ENCODE measurements around the gene SCRT2.

The SCRT2 gene

GRCh38 chr20:669573-669972, 6.0 kb downstream of the SCRT2 start:
- DNase-seq, result no peak

GRCh38 chr20:668638-669037, 7.0 kb downstream of the SCRT2 start:
- no peak for DNase-seq

- no peak for DNase-seq
Observed at GRCh38 chr20:668050-668449, 7.6 kb downstream of the SCRT2 start.

- DNase-seq, result peak; percentile 48 to 63
Observed at GRCh38 chr20:667351-668034, 8.1 kb downstream of the SCRT2 start.

GRCh38 chr20:666877-667276, 8.7 kb downstream of the SCRT2 start:
- DNase-seq, result no peak

- DNase-seq, result no peak
Observed at GRCh38 chr20:665276-665675, 10.3 kb downstream of the SCRT2 start.

- no peak for DNase-seq
Observed at GRCh38 chr20:664576-664975, 11.0 kb downstream of the SCRT2 start.

- no peak for DNase-seq
Observed at GRCh38 chr20:664151-664550, 11.5 kb downstream of the SCRT2 start.

GRCh38 chr20:663315-664090, 12.1 kb downstream of the SCRT2 start:
- no peak for DNase-seq

- DNase-seq, result no peak
Observed at GRCh38 chr20:662277-663192, 13.1 kb downstream of the SCRT2 start.

- DNase-seq, result no peak
Observed at GRCh38 chr20:661474-662270, 13.9 kb downstream of the SCRT2 start.

- no peak for DNase-seq
Observed at GRCh38 chr20:658731-659291, 16.8 kb downstream of the SCRT2 start.

GRCh38 chr20:658202-658601, 17.4 kb downstream of the SCRT2 start:
- DNase-seq, result no peak

- no peak for DNase-seq
Observed at GRCh38 chr20:655726-656624, 19.6 kb downstream of the SCRT2 start.

- DNase-seq, result no peak
Observed at GRCh38 chr20:654417-654750, 21.2 kb downstream of the SCRT2 start.

GRCh38 chr20:653590-654416, 21.8 kb downstream of the SCRT2 start:
- DNase-seq, result no peak

- DNase-seq, result peak; percentile 81 to 87
Observed at GRCh38 chr20:653110-653589, 22.5 kb downstream of the SCRT2 start, which contains the start of gene SRXN1. TSS of gene SRXN1 (minus strand) at chr20:653200. CDS start at chr20:653185, 15 bp downstream.

- no peak for DNase-seq
Observed at GRCh38 chr20:652615-653109, 22.9 kb downstream of the SCRT2 start.

- DNase-seq, result no peak
Observed at GRCh38 chr20:651713-652614, 23.6 kb downstream of the SCRT2 start.
